ENCODE data around the gene CTAG1B.
"Not testable (repeated sequence)": the region's sequence is repeated elsewhere in the genome, so short reads cannot be mapped to it uniquely, and the experiment has no call there.

CTAG1B gene

DNA sequence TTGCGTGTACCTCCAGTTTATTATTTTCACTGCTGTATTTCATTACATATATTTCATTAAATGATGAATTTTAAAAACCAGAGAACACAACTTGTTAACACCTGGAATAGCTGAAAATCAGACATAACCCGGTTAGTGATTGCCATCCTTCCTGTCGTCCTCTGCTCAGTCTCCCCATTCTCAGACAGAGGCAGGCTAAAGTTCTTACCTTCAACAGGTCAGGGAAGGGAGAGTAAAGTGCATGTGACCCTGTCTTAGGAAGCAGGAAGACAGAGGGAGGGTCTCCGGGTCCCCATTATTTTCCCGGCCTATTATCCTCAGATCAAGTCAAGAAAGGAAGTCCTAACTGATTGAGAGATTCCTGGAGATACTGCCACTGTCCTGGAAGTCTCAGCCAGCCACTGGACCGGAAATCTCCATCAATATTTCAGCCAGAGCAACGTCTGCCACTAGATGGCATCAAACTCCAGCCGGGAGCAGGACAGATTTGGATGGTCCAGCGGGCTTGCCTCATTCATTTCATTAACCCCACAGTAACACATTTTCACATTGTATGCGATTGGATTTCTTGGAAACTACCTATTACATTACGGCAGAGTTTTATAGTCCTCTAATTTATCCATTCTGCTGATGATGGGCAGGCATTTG, 1.8 kb upstream of the CTAG1B start:
- not testable (repeated sequence) for DNase-seq

DNA sequence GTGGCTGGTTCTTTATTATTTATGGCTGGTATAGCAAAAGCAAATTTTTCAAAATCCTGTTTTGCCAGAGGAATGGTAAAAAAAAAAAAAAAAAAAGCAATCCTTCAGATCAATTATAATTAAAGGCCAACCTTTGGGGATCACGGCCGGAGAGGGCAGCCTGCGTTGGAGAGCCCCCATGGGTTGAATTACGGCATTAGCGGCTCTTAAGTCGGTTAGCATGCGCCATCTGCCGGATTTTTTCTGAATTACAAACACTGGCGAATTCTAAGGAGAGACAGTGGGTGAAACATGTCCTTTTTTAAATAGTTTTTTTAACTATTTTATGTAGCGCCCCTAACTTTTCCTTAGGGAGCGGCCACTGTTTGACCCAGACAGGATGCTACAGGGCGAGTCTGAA, 5.5 kb downstream of the CTAG1B start:
- DNase-seq, result not testable (repeated sequence)

DNA sequence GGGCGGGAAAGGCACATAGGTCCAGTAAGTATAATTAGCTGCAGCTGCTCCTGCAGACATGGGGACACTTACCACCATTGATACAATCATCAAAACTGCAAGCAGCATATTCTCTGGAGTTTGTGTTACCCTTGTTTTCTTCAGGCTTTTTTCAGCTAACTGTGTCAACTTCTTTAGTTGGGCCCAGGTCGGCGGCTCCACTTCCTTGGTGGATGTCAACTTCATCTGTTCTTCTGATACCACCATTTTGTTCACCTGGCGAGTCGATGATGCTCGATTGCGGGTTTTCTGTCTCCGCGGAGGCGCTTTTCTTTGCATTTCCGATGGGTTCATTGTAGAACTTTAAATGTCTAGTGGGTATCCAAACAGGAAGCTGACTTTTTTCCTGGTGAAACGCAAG, 7.9 kb downstream of the CTAG1B start:
- DNase-seq, result not testable (repeated sequence)

DNA sequence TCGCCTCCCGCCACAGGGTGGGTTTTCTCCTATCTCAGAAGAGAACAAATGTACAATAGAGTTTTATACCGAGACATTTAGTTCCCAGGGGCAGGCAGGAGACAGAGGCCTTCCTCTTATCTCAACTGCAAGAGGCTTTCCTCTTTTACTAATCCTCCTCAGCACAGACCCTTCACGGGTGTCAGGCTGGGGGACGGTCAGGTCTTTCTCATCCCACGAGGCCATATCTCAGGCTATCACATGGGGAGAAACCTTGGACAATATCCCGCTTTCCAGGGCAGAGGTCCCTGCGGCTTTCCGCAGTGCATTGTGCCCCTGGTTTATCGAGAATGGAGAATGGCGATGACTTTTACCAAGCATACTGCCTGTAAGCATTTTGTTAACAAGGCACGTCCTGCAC, 10.3 kb downstream of the CTAG1B start:
- not testable (repeated sequence) for DNase-seq

DNA sequence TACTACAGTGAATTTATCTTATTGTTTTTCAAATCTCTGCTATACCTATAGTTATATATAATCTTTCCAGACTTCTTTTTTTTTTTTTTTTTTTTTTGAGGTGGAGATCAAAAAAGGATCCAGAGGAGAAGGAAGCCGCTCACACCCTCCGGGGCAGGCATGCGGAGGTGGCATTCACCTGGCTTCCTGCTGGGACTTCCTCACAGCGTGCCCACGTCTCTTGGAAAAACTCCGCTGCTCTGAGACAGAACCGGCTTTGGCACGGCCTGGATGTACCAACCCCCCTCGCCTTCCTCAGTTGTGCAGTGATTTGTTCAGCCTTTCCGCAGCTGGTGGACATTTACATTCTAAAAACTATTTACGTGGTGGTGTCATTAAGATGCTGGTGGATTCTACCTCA, 11.1 kb downstream of the CTAG1B start:
- not testable (repeated sequence) for DNase-seq

DNA sequence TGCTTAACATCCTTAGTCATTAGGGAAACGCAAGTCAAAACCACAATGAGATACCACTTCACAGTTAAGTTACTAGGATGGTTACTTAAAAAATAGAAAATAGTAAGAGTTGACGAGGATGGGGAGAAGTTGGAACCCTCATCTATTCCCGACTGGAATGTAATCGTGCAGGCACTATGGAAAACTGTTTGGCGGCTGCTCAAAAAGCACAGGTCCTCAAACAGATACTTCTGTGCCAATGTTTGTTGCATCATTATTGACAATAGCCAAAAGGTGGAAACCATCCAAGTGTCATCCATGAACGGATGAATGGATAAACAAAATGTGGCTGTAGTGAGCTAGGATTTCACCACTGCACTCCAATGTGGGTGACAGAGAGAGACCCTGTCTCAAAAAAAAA, 11.7 kb downstream of the CTAG1B start:
- no peak for DNase-seq

DNA sequence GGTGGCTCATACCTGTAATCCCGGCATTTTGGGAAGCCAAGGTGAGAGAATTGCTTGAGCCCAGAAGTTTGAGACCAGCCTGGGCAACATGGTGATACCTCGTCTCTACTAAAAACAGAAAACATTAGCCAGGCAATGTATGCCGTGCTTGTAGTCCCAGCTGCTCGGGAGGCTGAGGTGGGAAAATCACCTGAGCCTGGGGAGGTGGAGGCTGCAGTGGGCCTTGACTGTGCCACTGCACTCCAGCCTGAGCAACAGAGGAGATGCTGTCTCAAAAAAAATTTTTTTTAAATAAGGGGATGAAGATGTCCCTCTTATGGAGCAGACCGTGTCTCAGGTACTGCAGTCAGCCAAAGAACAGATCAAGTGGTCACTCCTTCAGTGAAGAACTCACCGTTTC, 13.5 kb downstream of the CTAG1B start:
- DNase-seq, result no peak

DNA sequence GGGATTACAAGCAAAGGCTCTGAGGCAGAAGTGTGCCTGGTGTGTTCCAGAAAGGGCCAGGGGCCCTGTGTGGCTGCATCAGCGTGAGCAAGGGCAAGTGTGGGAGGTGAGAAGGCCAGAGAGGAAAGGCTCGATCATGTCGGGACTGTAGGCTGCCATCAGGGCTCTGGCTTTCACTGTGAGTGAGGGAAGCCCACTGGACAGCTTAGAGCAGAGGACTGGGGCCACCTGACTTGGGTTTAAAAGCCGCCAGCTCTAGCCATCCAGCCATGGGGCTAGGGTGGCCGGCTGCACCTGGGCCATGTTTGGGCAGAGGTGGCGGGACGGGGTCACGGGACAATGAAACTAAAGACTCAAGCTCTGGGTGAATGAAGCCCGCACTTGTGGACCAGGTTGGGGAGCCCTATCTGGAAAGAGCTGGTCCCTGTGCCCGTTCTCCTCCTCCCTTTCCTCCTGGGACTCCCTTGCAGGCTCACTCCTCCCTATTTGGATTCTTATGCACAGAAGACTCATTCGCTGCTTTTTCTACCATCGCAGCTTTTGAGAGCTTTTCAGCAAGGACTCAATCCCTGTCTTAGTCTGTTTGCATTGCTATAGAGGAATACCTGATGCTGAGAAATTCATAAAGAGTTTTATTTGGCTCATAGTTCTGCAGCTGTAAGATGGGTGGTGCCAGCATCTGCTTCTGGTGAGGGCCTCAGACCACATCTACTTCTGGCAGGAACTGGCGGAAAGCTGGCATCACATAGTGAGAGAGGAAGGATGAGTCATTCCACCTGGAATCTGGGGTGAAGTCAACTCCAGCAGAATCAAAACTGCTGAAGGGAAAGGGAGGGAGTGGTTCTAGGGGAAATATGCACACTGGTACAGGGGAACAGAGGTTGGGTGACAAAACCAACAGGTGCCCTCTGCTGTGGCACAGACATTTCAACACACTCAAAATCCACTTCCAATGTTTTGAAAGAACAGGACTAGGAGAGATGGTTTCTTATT, 15.3 kb downstream of the CTAG1B start:
- no peak for DNase-seq

DNA sequence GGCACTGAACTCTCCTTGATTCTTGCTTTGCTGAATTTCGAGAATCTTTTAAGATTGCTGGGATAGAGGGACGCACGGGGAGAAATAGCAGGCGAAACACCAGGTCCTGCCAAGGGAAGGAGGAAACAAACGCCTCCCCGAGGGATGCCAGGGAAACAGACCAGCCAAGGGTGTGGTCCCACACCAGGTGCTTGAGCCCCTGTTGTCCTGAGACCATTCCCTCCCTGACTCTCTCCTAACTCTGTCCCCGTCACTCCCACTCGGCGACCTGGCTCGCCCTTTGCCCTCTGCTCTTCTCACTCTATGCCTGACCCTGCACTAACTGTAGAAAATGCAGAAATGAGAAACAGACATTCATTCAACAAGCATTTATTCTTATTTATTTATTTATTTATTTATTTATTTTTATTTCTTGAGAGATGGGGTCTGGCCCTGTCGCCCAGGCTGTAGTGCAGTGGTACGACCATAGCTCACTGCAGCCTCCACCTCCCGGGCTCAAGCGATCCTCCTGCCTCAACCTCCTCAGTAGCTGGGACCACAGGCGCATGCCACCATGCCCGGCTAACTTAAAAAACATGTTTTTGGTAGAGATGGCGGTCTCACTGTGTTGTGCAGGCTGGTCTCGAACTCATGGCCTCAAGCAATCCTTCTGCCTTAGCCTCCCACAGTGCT, 16.2 kb downstream of the CTAG1B start:
- no peak for DNase-seq

DNA sequence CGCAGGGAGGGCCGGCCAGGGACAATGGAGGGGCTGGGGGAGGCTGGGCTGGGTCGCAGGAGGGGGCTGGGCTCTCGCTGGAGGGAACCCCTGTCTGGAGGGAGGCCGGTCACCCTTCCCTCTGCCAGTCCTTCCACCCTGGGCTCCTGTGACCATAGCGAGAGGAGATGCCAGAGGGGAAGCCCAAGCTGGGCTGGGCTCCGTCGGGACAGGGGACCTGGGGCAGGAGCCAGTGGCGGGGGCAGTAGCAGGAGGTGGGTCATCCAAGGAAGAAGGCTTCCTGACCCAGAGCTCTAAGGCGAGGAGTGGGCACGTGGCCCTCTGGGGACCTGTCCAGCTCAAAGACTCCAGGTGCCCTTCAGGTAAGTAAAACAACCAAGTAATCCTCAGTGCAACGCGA, 16.9 kb downstream of the CTAG1B start:
- no peak for DNase-seq

DNA sequence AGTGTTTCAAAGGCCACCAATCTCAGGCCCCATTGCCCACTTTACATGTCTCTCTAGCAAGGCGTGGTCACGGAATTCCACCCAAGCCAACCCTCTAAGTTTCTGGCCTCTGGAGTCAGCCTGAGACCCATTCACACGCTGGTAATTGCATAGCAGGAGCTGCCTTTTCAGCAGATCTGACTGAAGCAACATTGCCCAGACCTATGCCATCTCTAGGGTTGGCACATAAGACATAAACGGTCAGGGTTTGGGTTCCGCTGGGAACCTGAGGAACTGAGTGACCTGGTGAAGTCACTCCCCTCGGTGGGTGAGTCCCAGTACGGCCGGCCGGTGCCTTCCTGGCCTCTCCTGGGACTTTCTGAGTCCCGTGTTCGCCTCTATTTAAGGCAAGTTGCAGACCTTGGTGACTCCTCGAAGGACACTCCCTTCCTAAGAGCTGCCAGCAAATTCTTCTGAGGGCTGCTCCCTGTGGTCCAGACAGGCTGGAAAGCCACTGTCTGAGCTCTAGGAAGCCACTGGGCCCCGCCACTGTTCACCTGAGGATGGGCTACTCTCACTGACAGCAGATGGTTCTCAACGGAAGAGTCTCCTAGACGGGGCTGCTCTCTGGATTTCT, 18.2 kb downstream of the CTAG1B start:
- DNase-seq, result no peak

DNA sequence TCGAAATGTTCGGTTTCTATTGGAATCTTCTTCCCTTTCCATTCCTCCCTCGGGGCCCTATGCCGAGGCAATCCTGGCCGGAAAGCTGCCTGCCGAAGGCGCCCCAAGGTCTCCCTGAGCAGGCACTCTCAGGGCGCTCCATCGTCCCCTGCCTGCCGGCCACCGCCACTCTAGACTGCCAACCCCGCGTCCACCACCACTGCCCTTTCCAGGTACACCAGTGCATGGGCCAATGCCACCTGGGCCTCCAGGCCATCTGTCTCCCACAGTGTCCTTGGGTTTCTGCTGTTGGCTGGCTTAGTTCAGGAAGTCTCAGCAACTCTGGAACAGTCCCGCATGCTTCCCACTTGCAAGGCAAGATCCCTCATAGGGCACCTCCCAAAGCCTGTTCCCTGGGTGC, 19.6 kb downstream of the CTAG1B start:
- DNase-seq, result no peak

DNA sequence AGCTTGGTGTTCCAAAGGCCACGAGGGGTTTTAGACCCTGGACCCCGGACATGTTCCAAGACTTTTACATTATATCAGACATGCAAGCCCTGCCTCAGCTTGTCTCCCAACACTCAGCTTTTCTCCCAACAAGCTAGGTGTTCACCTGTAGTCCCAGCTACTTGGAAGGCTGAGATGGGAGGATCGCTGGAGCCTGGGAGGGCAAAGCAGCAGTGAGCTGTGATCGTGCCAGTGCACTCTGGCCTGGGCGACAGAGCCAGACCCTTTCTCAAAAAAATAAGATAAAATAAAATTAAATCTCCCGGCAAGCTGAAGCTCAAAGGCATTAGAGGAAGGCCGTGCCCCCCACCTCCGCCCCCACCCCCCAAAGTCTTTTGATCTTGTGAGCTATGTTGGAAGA, 20.4 kb downstream of the CTAG1B start:
- DNase-seq, result no peak

DNA sequence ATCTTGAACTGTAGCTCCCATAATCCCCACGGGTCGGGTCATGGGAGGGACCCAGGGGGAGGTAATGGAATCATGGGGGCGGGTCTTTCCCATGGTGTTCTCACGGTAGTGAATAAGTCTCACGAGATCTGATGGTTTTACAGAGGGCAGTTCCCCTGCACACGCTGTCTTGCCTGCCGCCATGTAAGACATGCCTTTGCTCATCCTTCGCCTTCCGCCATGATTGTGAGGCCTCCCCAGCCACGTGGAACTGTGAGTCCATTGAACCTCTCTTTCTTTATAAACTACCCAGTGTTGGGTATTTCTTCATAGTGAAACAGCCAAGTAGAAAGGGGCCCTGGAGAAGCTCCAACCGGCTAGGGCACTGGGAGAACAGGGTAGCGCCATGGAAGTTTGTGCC, 21.9 kb downstream of the CTAG1B start:
- DNase-seq, result no peak

DNA sequence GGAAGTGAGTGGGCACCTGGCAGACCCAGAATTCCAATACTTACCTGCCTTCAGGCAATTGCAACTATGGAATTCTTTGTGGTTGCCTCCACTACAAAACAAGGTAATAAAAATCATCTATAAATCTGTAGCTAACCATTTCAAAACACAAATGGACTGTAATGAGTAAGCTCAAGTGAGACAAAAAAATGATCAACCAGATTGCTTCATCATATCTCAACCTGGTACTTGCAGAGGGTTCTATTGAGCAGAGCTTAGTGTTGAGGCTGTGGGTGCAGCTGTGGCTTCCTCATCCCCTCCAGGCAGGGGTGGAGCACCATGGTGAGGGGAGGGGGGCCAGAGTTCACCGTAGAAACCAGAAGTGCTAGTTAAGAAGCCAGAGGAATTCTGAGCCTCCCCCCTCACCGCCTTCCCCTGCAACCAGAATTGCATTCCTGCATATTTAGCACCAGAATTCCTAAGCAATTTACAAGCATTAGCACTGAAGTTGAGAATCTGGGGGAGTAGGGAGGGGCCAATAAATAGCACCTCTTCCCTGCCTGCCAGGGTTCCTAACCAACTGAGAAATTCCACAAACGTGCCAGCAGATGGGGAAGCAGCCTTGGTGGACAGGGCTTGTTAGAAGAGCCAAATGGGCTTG, 22.7 kb downstream of the CTAG1B start:
- DNase-seq, result no peak

DNA sequence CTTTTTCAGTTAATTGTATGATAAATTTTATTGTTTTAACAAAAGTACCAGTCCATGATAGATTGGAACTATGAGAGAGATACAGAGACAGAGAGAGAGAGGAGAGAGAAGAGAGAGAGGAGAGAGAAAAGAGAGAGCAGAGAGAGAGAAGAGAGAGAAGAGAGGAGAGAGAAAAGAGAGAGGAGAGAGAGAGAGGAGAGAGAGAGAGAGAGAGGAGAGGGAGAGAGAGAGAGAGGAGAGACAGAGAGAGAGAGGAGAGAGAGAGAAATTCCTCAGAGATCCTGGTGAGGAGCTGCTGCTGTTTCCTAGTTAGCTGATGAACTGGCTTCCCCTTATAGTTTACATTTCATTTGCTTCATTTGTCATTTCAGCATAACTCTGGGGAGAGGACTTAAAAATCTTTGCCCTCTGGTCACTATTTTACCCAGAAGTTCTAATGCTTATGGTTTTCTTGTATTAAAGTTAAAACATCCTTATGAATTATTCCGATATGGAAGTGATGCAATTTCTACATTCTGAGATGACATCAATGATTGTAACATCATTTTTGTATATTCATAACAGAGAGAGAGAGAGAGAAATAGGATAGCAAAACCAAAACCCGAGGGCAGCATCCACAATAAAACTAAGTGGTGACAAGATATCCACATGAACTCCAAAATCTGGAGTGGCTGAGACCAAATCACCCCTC, 23.4 kb downstream of the CTAG1B start:
- DNase-seq, result no peak

DNA sequence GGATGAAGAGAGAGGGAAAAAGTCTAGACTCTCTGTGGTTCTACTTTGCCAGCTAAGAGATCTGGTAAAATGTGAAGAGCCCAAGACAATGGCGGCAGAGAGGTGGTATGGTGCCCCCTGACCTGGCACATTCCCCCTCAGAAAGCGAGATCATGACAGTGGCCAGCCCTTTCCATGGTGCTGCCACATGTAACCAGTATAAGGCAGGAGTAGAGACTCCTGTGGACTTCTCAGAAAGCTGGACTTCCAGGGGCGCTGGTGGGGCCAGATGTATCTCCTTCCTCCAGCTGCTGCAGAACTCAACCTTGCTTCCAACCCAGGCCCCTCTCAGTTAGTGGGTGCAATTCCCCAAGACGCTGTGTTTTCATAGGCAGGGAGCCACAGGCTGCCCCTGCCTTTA, 24.6 kb downstream of the CTAG1B start:
- no peak for DNase-seq

DNA sequence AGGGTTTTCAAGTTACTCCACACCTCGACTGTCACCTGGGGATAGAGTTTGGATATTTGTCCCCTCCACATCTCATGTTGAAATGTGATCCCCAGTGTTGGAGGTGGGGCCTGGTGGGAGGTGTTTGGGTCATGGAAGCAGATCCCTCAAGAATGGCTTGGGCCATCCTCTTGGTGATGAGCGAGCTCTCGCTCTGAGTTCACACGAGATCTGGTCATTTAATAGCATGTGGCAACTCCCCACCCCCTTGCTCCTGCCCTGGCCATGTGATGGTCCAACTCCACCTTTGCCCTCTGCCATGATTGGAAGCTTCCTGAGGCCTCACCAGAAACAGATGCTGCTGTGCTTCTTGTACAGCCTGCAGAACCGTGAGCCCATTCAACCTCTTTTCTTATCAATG, 25.9 kb downstream of the CTAG1B start:
- no peak for DNase-seq

DNA sequence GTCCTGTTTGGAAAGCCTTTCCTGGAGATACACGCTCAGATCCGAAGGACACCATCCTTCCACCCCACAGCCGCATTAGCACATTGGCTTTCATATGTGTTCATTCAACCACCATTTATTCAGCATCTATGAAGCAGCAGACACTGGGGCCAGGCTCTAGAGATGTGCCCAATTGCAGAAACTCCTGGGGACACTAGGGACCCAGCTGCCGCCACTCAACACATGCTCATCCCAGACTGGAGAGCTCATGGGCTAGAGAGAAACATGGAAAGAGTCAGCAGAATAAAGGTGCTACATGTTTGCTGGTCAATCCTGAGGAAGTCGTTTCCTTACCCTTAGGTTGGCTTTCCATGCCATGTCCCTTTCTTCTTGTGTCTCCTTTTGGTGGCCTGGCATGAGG, 26.6 kb downstream of the CTAG1B start:
- DNase-seq, result no peak

DNA sequence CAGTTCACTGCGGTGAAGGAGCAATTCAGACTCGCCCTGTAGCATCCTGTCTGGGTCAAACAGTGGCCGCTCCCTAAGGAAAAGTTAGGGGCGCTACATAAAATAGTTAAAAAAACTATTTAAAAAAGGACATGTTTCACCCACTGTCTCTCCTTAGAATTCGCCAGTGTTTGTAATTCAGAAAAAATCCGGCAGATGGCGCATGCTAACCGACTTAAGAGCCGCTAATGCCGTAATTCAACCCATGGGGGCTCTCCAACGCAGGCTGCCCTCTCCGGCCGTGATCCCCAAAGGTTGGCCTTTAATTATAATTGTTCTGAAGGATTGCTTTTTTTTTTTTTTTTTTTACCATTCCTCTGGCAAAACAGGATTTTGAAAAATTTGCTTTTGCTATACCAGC, 28.7 kb downstream of the CTAG1B start:
- DNase-seq, result not testable (repeated sequence)

DNA sequence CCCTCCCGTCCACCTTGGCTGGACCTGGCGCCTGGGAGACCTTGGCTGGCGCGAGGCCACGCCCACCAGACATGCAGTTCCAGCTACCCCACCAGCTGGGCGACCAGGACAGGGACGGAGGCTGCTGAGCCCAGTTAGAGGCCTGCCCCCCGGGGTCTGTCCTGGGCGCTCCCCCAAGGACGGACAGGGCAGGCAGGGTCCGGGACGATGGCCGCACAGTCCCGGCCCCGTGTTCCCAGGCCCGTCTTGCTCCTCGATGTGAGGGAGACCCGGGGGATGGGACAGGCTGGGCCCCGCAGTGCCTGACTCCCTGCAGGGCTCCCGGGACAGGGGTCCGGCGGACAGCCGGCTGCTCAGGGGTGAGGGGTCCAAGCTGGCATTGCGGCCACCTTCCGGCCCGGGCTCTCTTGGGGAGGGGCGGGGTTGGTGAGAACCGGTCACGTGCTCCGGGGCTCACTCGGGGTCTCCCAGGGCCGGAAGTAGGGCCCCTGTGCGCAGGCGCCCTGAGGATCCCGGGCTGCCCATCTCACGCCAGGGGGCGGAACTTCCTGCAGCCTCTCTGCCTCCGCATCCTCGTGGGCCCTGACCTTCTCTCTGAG, 34.4 kb downstream of the CTAG1B start, which contains the start of gene CTAG1A:
TSS of gene CTAG1A (plus strand) at position 549 of the 599 bp plus-strand sequence. CDS start 74 bp downstream, outside the sequence.
- DNase-seq, result not testable (repeated sequence)

All from stimulated activated CD4-positive, alpha-beta T cell treated with anti-CD3 and anti-CD28 coated beads, Interleukin-4, amount 100 ng/mL, for 24 hours (primary cell).